Panc1 (cell line): ENCODE results near the gene COLEC11.

Source experiments
- POLR2AphosphoS5 ChIP-seq: IDR thresholded peaks from 2 replicates; pipeline ENCODE4 v1.6.1; 2012; ENCODE audit warnings: mild to moderate bottlenecking, low read depth, low read length, moderate library complexity
- SIN3A ChIP-seq: IDR thresholded peaks from 2 replicates; pipeline ENCODE4 v1.6.1; 2012; ENCODE audit warnings: low read depth, mild to moderate bottlenecking, low read length, moderate library complexity, borderline replicate concordance; ENCODE audit not compliant: insufficient read depth
- TCF7L2 ChIP-seq: IDR thresholded peaks from 2 replicates; pipeline ENCODE4 v1.6.1; 2011; ENCODE audit warnings: mild to moderate bottlenecking, low read depth, low read length, inconsistent platforms
- TF ChIP-seq, protein P1 (sequence below): fragments of 450-650 bp; IDR thresholded peaks from 2 replicates; pipeline ENCODE4 v1.5.1; 2017; ENCODE audit warnings: mild to moderate bottlenecking
- TF ChIP-seq, protein P2 (sequence below), 2 experiments: IDR thresholded peaks; 2 replicates each; pipeline ENCODE4 v1.6.1; 2011 to 2012; ENCODE audit warnings: low read depth in 2 of 2, control low read depth in 1 of 2, low read length in 1 of 2, mild to moderate bottlenecking in 1 of 2, moderate library complexity in 1 of 2; ENCODE audit not compliant: insufficient read depth in 1 of 2

DNA sequence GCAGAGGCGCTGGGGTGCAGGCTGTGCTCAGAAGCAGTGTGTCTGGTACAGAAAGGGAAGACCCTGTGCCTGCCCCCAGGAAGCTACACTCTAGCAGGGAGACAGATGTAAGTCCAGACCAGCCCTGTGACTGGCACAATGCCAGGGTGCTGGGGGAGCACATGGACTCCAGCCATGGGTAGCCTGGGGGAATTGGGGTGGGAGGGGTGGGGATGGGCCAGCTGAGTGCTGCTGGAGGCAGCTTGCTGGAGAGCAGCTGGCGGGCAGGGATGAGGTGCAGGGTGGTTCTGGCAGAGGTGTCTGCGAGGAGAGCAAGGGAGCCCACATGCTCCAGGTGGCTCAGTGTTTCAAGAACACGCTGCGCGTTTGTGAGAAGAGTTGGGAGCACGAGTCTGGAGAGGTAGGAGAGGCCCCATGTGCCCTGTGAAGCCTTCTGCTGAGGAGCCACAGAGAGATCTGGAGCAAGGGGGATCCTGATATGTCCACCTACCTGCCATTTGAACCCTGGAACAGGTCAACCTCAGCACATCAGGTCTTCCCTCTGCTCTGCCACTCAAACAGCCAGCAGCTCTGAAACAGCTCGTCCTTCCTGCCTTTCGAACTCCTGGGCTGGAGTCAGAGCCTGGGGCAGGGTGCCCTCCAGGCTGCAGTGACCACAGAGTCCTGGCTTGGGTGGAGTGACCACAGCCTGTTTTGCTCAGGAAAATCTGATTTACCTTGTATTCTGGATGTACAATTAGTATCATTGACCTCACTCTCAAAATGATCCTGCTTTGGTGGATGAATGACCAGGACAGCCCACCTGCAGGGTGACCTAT is 78.2 kb downstream of the COLEC11 start:
- TF ChIP-seq, protein P1, sequence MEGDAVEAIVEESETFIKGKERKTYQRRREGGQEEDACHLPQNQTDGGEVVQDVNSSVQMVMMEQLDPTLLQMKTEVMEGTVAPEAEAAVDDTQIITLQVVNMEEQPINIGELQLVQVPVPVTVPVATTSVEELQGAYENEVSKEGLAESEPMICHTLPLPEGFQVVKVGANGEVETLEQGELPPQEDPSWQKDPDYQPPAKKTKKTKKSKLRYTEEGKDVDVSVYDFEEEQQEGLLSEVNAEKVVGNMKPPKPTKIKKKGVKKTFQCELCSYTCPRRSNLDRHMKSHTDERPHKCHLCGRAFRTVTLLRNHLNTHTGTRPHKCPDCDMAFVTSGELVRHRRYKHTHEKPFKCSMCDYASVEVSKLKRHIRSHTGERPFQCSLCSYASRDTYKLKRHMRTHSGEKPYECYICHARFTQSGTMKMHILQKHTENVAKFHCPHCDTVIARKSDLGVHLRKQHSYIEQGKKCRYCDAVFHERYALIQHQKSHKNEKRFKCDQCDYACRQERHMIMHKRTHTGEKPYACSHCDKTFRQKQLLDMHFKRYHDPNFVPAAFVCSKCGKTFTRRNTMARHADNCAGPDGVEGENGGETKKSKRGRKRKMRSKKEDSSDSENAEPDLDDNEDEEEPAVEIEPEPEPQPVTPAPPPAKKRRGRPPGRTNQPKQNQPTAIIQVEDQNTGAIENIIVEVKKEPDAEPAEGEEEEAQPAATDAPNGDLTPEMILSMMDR = no peak
- TF ChIP-seq TCF7L2 = no peak
- TF ChIP-seq, protein P2, sequence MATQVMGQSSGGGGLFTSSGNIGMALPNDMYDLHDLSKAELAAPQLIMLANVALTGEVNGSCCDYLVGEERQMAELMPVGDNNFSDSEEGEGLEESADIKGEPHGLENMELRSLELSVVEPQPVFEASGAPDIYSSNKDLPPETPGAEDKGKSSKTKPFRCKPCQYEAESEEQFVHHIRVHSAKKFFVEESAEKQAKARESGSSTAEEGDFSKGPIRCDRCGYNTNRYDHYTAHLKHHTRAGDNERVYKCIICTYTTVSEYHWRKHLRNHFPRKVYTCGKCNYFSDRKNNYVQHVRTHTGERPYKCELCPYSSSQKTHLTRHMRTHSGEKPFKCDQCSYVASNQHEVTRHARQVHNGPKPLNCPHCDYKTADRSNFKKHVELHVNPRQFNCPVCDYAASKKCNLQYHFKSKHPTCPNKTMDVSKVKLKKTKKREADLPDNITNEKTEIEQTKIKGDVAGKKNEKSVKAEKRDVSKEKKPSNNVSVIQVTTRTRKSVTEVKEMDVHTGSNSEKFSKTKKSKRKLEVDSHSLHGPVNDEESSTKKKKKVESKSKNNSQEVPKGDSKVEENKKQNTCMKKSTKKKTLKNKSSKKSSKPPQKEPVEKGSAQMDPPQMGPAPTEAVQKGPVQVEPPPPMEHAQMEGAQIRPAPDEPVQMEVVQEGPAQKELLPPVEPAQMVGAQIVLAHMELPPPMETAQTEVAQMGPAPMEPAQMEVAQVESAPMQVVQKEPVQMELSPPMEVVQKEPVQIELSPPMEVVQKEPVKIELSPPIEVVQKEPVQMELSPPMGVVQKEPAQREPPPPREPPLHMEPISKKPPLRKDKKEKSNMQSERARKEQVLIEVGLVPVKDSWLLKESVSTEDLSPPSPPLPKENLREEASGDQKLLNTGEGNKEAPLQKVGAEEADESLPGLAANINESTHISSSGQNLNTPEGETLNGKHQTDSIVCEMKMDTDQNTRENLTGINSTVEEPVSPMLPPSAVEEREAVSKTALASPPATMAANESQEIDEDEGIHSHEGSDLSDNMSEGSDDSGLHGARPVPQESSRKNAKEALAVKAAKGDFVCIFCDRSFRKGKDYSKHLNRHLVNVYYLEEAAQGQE (IDR thresholded peaks at IDR 0.05; ENCODE audit: insufficient read depth in 1 of 2, low read depth in 2 of 2, low read length in 1 of 2) = no peak
- TF ChIP-seq POLR2AphosphoS5 = no peak
- no peak for TF ChIP-seq SIN3A
